CD4-positive, CD25-positive, alpha-beta regulatory T cell (primary cell): ENCODE data around the gene ARHGAP6. TPM values are rescaled to one million over a fixed set of nuclear protein-coding genes. Genes with fewer than 3 reads are reported as not detected.

Source experiments
- ATAC-seq, 2 donors: fragments of 150-1000 bp; cut with Tn5 transposase; one replicate each; pipeline ENCODE4 v1.10.0; 2021; ENCODE audit warnings: low read depth in 2 of 2, moderate number of reproducible peaks in 2 of 2, moderate library complexity in 1 of 2
- DNase-seq, 3 donors: peaks; one replicate each; pipeline versions ENCODE4 v3.0.0 to v3.0.0-alpha.2; 2012 to 2022; ENCODE audit warnings: mixed read lengths in 1 of 3
- H3K27ac ChIP-seq: one replicate; pipeline ENCODE4 v1.7.0; 2013; ENCODE audit warnings: mild to moderate bottlenecking, low read length; ENCODE audit not compliant: insufficient read depth, poor library complexity, severe bottlenecking
- H3K27me3 ChIP-seq: one replicate; pipeline ENCODE4 v1.7.0; 2013; ENCODE audit warnings: low read length; ENCODE audit not compliant: control insufficient read depth, insufficient read depth
- H3K36me3 ChIP-seq: one replicate; pipeline ENCODE4 v1.7.0; 2013; ENCODE audit warnings: mild to moderate bottlenecking, low read length, moderate library complexity; ENCODE audit not compliant: control insufficient read depth, insufficient read depth
- H3K4me1 ChIP-seq: 2 replicates; pipeline ENCODE4 v1.7.0; 2013; ENCODE audit warnings: mild to moderate bottlenecking, low read length; ENCODE audit not compliant: insufficient read depth, control insufficient read depth, poor library complexity, severe bottlenecking
- H3K4me3 ChIP-seq: one replicate; pipeline ENCODE4 v1.7.0; 2013; ENCODE audit warnings: low read depth, mild to moderate bottlenecking, low read length, moderate library complexity
- H3K9me3 ChIP-seq, 2 experiments: 1 replicate in 1 of 2; 2 replicates in 1 of 2; pipeline ENCODE4 v1.7.0; 2013; ENCODE audit warnings: low read length in 2 of 2, mild to moderate bottlenecking in 1 of 2, moderate library complexity in 1 of 2; ENCODE audit not compliant: control insufficient read depth in 2 of 2
- H3K27ac Mint-ChIP-seq, 3 donors: one replicate each; pipeline ENCODE4 v1.8.0; 2020 to 2022; ENCODE audit warnings: mild to moderate bottlenecking in 3 of 3, mixed read lengths in 3 of 3, moderate library complexity in 2 of 3
- H3K27me3 Mint-ChIP-seq: one replicate; pipeline ENCODE4 v1.8.0; 2022; ENCODE audit warnings: mild to moderate bottlenecking, mixed read lengths
- H3K36me3 Mint-ChIP-seq: one replicate; pipeline ENCODE4 v1.8.0; 2020; ENCODE audit warnings: mixed read lengths
- H3K4me1 Mint-ChIP-seq, 4 donors: one replicate each; pipeline ENCODE4 v1.8.0; 2020 to 2022; ENCODE audit warnings: mixed read lengths in 4 of 4, mild to moderate bottlenecking in 1 of 4
- H3K4me3 Mint-ChIP-seq, 4 donors: one replicate each; pipeline ENCODE4 v1.8.0; 2020 to 2022; ENCODE audit warnings: mild to moderate bottlenecking in 4 of 4, mixed read lengths in 4 of 4, moderate library complexity in 3 of 4
- H3K9me3 Mint-ChIP-seq, 7 donors: one replicate each; pipeline ENCODE4 v1.8.0; 2020 to 2022; ENCODE audit warnings: mixed read lengths in 7 of 7, mild to moderate bottlenecking in 3 of 7, moderate library complexity in 2 of 7
- polyA plus RNA-seq, 4 donors: library from polyadenylated mRNA; unstranded; fragments of 300-500 nt; fragmentation: Illumina TruSeq; gene quantifications; one replicate each; pipeline ENCODE4 v1.2.3, GENCODE V29; 2021
- total RNA-seq: library from RNA; stranded (reverse); gene quantifications from one replicate; pipeline ENCODE4 v1.2.3, GENCODE V29; 2022

ARHGAP6 gene
- total and polyA plus RNA-seq, 5 donors from 2014 or later: 1.8 TPM; not detected in 4

GRCh38 chrX:11089802-11090201 lies 575.9 kb downstream of the ARHGAP6 start:
- ATAC-seq: no peak
- Histone ChIP-seq H3K36me3 (no peaks in the 10 kb centered on the region), H3K4me1 (no peaks in the 10 kb centered on the region), H3K27me3 (no peaks in the 10 kb centered on the region), H3K27ac (no peak overlapping the region), H3K4me3 (no peak overlapping the region), H3K9me3 (peaks cover 10 to 12% of the 10 kb centered on the region in 2 experiments)
- Mint-ChIP-seq H3K9me3 (peaks cover 0 to 19% (median 7%) of the 10 kb centered on the region in 7 donors), H3K4me3 (no peak overlapping the region), H3K36me3 (no peaks in the 10 kb centered on the region), H3K4me1 (no peaks in the 10 kb centered on the region), H3K27ac (no peak overlapping the region), H3K27me3 (no peaks in the 10 kb centered on the region)
- no peak for DNase-seq

Other genes with a start within 250 kb of the ARHGAP6 start
- 109 TPM for gene MSL3, start 92.3 kb upstream of the ARHGAP6 start, total RNA-seq
- gene MSL3, start 92.3 kb upstream of the ARHGAP6 start, polyA plus RNA-seq: 100 to 1,000 TPM in 2 of 4 donors, 10 to 100 TPM in 2; 80.0 to 123 (median 91.7) TPM